ENCODE measurements around the gene ANKRD16. TPM values are rescaled to one million over a fixed set of nuclear protein-coding genes. Genes with fewer than 3 reads are reported as not detected.

The ANKRD16 gene
- total and polyA plus RNA-seq, 2 experiments from 2014 or later: 29.0 to 32.3 TPM

GRCh38 chr10:5902511-5903274, 13.0 kb upstream of the ANKRD16 start:
- H3K4me1 ChIP-seq (ENCODE audit: low read depth): peaks cover 31% of the 10 kb centered on the region
- H3K27me3 ChIP-seq: no peaks in the 10 kb centered on the region
- H3K4me3 ChIP-seq: no peak overlapping the region
- no peak for DNase-seq (ENCODE audit: low read depth in 1 of 2, low spot score in 1 of 2)
- H3K27ac ChIP-seq: peak overlapping the region; percentile 13
- H3K36me3 ChIP-seq: peaks cover 16% of the 10 kb centered on the region
- H3K9me3 ChIP-seq (ENCODE audit: low read depth): no peaks in the 10 kb centered on the region
- TF ChIP-seq, protein P1, sequence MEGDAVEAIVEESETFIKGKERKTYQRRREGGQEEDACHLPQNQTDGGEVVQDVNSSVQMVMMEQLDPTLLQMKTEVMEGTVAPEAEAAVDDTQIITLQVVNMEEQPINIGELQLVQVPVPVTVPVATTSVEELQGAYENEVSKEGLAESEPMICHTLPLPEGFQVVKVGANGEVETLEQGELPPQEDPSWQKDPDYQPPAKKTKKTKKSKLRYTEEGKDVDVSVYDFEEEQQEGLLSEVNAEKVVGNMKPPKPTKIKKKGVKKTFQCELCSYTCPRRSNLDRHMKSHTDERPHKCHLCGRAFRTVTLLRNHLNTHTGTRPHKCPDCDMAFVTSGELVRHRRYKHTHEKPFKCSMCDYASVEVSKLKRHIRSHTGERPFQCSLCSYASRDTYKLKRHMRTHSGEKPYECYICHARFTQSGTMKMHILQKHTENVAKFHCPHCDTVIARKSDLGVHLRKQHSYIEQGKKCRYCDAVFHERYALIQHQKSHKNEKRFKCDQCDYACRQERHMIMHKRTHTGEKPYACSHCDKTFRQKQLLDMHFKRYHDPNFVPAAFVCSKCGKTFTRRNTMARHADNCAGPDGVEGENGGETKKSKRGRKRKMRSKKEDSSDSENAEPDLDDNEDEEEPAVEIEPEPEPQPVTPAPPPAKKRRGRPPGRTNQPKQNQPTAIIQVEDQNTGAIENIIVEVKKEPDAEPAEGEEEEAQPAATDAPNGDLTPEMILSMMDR (IDR thresholded peaks at IDR 0.05; ENCODE audit: low read depth, low read length): no peak

DNA sequence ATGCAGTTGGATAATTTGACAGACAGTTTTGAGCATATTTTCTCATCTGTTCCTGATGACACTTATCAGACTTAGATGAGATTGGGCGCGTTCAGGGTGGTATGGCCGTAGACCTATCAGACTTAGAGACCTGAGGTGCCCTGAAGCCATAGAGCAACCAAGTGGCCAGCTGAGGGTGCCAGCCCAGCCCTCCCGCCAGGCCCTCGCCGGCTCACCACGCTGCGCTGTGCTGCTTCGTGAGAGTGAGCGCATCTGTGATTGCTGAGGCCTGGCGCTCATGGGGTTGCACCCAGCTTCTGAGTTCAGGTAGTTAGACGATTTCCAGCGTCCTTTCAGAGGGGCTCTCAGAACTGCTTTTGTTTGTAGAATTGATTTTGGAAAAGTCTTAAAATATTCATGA, 10.6 kb upstream of the ANKRD16 start:
- Histone ChIP-seq H3K4me3 (no peak overlapping the region), H3K36me3 (peaks cover 5% of the 10 kb centered on the region), H3K9me3 (ENCODE audit: low read depth) (no peaks in the 10 kb centered on the region), H3K4me1 (ENCODE audit: low read depth) (peaks cover 51% of the 10 kb centered on the region), H3K27ac (no peak overlapping the region), H3K27me3 (no peaks in the 10 kb centered on the region)
- DNase-seq (ENCODE audit: low read depth in 1 of 2, low spot score in 1 of 2): no peak
- TF ChIP-seq, protein P1 (IDR thresholded peaks at IDR 0.05; ENCODE audit: low read depth, low read length): no peak

DNA sequence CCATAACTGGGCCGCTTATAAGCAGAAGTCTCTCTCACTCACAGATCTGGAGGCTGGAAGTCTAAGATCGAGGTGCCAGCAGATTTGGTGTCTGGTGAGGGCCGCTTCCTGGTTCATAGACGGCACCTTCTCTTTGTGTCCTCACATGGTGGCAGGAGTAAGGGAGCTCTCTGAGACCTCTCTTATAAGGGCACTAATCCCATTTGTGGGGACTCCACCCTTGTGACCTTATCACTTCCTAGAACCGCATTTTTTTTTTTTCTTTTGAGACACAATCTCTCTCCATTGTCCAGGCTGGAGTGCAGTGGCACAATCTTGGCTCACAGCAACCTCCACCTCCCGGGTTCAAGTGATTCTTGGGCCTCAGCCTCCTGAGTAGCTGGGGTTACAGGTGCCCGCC, 8.5 kb upstream of the ANKRD16 start:
- H3K4me1 ChIP-seq (ENCODE audit: low read depth): peaks cover 53% of the 10 kb centered on the region
- H3K9me3 ChIP-seq (ENCODE audit: low read depth): no peaks in the 10 kb centered on the region
- no peaks in the 10 kb centered on the region for H3K27me3 ChIP-seq
- no peak overlapping the region for H3K4me3 ChIP-seq
- TF ChIP-seq, protein P1 (IDR thresholded peaks at IDR 0.05; ENCODE audit: low read depth, low read length): no peak
- H3K36me3 ChIP-seq: no peaks in the 10 kb centered on the region
- no peak for DNase-seq (ENCODE audit: low read depth in 1 of 2, low spot score in 1 of 2)
- H3K27ac ChIP-seq: peak overlapping the region; percentile 95

- H3K4me3 ChIP-seq: no peak overlapping the region
- H3K27me3 ChIP-seq: no peaks in the 10 kb centered on the region
- TF ChIP-seq, protein P1 (IDR thresholded peaks at IDR 0.05; ENCODE audit: low read depth, low read length): no peak
- no peaks in the 10 kb centered on the region for H3K36me3 ChIP-seq
- no peaks in the 10 kb centered on the region for H3K9me3 ChIP-seq (ENCODE audit: low read depth)
- DNase-seq (ENCODE audit: low read depth in 1 of 2, low spot score in 1 of 2): no peak
- peak overlapping the region; percentile 95 for H3K27ac ChIP-seq
- peaks cover 57% of the 10 kb centered on the region for H3K4me1 ChIP-seq (ENCODE audit: low read depth)
Measured at GRCh38 chr10:5897504-5897903, 7.8 kb upstream of the ANKRD16 start.

DNA sequence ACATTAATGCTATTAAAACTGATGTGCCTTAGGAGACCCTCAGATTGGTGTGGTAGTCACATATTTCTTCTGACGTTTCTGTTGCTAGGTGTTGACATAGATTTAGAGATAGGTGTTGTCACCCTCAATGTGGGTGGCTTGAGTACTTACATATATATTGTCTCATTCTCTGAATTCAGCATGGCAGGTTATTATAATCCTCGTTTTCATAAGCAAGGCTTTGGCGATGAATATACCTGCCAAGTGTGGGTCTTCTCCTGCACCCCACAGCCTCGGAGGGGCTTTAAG, 7.3 kb upstream of the ANKRD16 start:
- TF ChIP-seq, protein P1 (IDR thresholded peaks at IDR 0.05; ENCODE audit: low read depth, low read length): no peak
- H3K27me3 ChIP-seq: no peaks in the 10 kb centered on the region
- DNase-seq (ENCODE audit: low read depth in 1 of 2, low spot score in 1 of 2): no peak
- no peaks in the 10 kb centered on the region for H3K36me3 ChIP-seq
- H3K27ac ChIP-seq: peak overlapping the region; percentile 95
- peaks cover 58% of the 10 kb centered on the region for H3K4me1 ChIP-seq (ENCODE audit: low read depth)
- no peak overlapping the region for H3K4me3 ChIP-seq
- H3K9me3 ChIP-seq (ENCODE audit: low read depth): no peaks in the 10 kb centered on the region
